ENCODE measurements around the gene DAB1. TPM values are rescaled to one million over a fixed set of nuclear protein-coding genes. Genes with fewer than 3 reads are reported as not detected.

Gene DAB1
- total RNA-seq, 2 donors from 2014 or later: not detected

DNA sequence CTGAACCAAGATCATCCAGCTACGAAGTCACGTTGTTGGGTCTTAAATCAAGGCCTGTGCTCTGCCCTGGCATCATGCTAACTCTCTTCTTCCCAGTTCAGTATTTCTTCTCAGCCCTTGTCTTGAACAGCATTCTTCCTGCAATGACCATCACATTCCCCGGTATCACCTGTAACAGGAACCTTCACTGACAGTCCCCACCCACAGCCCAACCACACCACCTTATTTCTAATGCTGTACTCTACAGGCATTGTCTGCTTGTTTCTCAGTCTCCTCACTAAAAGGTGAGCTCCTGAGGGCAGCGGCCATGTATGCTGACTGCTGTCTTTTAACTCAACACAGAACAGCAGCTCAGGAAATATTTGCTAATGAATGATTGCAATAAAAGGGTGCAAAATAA lies 54.0 kb downstream of the DAB1 start:
- H3K9me3 ChIP-seq: no peaks in the 10 kb centered on the region
- ATAC-seq (ENCODE audit: insufficient number of reproducible peaks, low FRiP score, low read depth) (no peak), DNase-seq (ENCODE audit: low spot score) (no peak)
- no peaks in the 10 kb centered on the region for H3K36me3 ChIP-seq
- H3K4me3 ChIP-seq: no peak overlapping the region
- no peak overlapping the region for H3K27ac ChIP-seq
- no peaks in the 10 kb centered on the region for H3K4me1 ChIP-seq (ENCODE audit: control insufficient read depth in 1 of 2, low read depth in 2 of 2)
- H3K27me3 ChIP-seq (replicated peaks; ENCODE audit: insufficient read depth): no peaks in the 10 kb centered on the region
- TF ChIP-seq CTCF (IDR thresholded peaks at IDR 0.05): no peak

- no peak for ATAC-seq (ENCODE audit: insufficient number of reproducible peaks, low FRiP score, low read depth)
These were observed 55.9 kb downstream of the DAB1 start for GRCh38 chr1:57367945-57368344.

GRCh38 chr1:57363643-57364042 lies 60.2 kb downstream of the DAB1 start:
- no peak for DNase-seq (ENCODE audit: low spot score)
- no peaks in the 10 kb centered on the region for H3K9me3 ChIP-seq
- no peaks in the 10 kb centered on the region for H3K4me1 ChIP-seq (ENCODE audit: control insufficient read depth in 1 of 2, low read depth in 2 of 2)
- no peak overlapping the region for H3K27ac ChIP-seq
- no peak for TF ChIP-seq CTCF (IDR thresholded peaks at IDR 0.05)
- no peak overlapping the region for H3K4me3 ChIP-seq
- H3K36me3 ChIP-seq: no peaks in the 10 kb centered on the region
- no peaks in the 10 kb centered on the region for H3K27me3 ChIP-seq (replicated peaks; ENCODE audit: insufficient read depth)
- ATAC-seq (ENCODE audit: insufficient number of reproducible peaks, low FRiP score, low read depth): no peak

More at GRCh38 chr1:57367945-57368344, 55.9 kb downstream of the DAB1 start:
- no peaks in the 10 kb centered on the region for H3K36me3 ChIP-seq
- H3K9me3 ChIP-seq: no peaks in the 10 kb centered on the region
- H3K27me3 ChIP-seq (replicated peaks; ENCODE audit: insufficient read depth): no peaks in the 10 kb centered on the region
- no peak for TF ChIP-seq CTCF (IDR thresholded peaks at IDR 0.05)
- no peaks in the 10 kb centered on the region for H3K4me1 ChIP-seq (ENCODE audit: control insufficient read depth in 1 of 2, low read depth in 2 of 2)
- DNase-seq (ENCODE audit: low spot score): no peak
- no peak overlapping the region for H3K27ac ChIP-seq
- no peak overlapping the region for H3K4me3 ChIP-seq

DNA sequence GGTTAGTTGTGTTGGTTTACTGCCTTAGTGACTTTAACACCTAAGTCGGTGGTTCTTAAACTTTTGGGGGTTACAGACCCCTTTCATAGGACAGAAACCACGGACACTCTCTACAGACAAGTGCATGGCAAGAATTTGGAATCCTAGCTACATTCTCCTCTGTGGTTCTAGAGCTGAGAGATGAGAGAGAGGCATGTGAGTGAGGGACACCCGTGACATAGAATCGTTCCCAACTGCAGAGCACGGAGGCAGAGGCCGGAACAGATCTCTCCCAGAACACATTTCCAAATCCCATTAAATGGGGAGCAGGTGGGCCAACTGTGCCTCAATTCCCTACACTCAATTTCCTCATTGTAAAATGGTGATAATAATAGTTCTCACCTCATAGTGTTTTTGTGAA lies 60.7 kb downstream of the DAB1 start:
- no peak overlapping the region for H3K4me3 ChIP-seq
- H3K9me3 ChIP-seq: peaks cover 4% of the 10 kb centered on the region
- no peaks in the 10 kb centered on the region for H3K27me3 ChIP-seq (replicated peaks; ENCODE audit: insufficient read depth)
- H3K36me3 ChIP-seq: no peaks in the 10 kb centered on the region
- H3K4me1 ChIP-seq (ENCODE audit: control insufficient read depth in 1 of 2, low read depth in 2 of 2): no peaks in the 10 kb centered on the region
- no peak overlapping the region for H3K27ac ChIP-seq
- TF ChIP-seq CTCF (IDR thresholded peaks at IDR 0.05): no peak
- no peak for ATAC-seq (ENCODE audit: insufficient number of reproducible peaks, low FRiP score, low read depth)
- DNase-seq (ENCODE audit: low spot score): no peak

DNA sequence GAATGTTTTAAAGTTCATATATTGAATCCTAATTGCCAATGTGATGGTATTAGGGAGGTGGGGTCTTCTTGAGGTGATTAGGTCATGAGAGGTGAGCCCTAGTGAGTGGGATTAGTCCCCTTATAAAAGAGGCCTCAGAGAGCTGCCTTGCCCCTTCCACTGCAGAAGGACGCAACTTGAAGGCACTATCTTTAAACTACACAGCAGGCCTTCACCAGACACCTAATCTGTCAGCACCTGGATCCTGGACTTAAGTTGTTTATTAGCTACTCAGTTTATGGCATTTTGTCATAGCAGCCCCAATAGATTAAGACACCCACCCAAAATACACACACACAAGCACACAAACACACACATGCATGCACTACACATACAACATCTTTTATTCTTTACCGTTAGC lies 61.4 kb downstream of the DAB1 start:
- TF ChIP-seq CTCF (IDR thresholded peaks at IDR 0.05): no peak
- no peak overlapping the region for H3K27ac ChIP-seq
- H3K4me1 ChIP-seq (ENCODE audit: control insufficient read depth in 1 of 2, low read depth in 2 of 2): no peaks in the 10 kb centered on the region
- peaks cover 4% of the 10 kb centered on the region for H3K9me3 ChIP-seq
- DNase-seq (ENCODE audit: low spot score): no peak
- no peaks in the 10 kb centered on the region for H3K36me3 ChIP-seq
- ATAC-seq (ENCODE audit: insufficient number of reproducible peaks, low FRiP score, low read depth): no peak
- H3K4me3 ChIP-seq: no peak overlapping the region
- H3K27me3 ChIP-seq (replicated peaks; ENCODE audit: insufficient read depth): no peaks in the 10 kb centered on the region
